Breast epithelium (tissue), 3 donors: Measurements from ENCODE around the gene FOXF1.

Experiments used
- CTCF ChIP-seq, 3 donors: fragments of 450-650 bp; IDR thresholded peaks; one replicate each; pipeline ENCODE4 v1.5.1; 2016 to 2017; ENCODE audit warnings: antibody characterized with exemption in 3 of 3, mild to moderate bottlenecking in 3 of 3, moderate library complexity in 3 of 3
- POLR2AphosphoS5 ChIP-seq, 3 donors: sonication (generic); formaldehyde crosslinking; IDR thresholded peaks; one replicate each; pipeline ENCODE4 v1.6.1; 2017; ENCODE audit warnings: antibody characterized with exemption in 3 of 3

- TF ChIP-seq CTCF (IDR thresholded peaks at IDR 0.05), result no peak
- TF ChIP-seq POLR2AphosphoS5 (IDR thresholded peaks at IDR 0.05), result no peak
Measured at GRCh38 chr16:86471896-86472295, 38.4 kb upstream of the FOXF1 start.
